HUDEP-2 (cell line): ENCODE data around the gene GINS2.

ENCODE experiments used
- DNase-seq, 76 experiments: peaks; one replicate each; lab custom pipeline; 2025; ENCODE audit not compliant: unreplicated experiment in 76 of 76; lab: John Stamatoyannopoulos, UW

The GINS2 gene

GRCh38 chr16:85670840-85671239 is 17.9 kb downstream of the GINS2 start:
- no peak for DNase-seq

- no peak for DNase-seq
Measured at GRCh38 chr16:85668676-85669424, 19.9 kb downstream of the GINS2 start.

- DNase-seq: no peak
Measured at GRCh38 chr16:85667841-85668413, 20.8 kb downstream of the GINS2 start.

GRCh38 chr16:85667261-85667660 is 21.5 kb downstream of the GINS2 start:
- no peak for DNase-seq

- DNase-seq: no peak
Measured at GRCh38 chr16:85665929-85666328, 22.8 kb downstream of the GINS2 start.

GRCh38 chr16:85665373-85665740 is 23.4 kb downstream of the GINS2 start:
- DNase-seq: no peak

GRCh38 chr16:85664580-85665372 is 24.0 kb downstream of the GINS2 start:
- DNase-seq: no peak

- no peak for DNase-seq
Measured at GRCh38 chr16:85663891-85664321, 24.8 kb downstream of the GINS2 start.

- no peak for DNase-seq
Measured at GRCh38 chr16:85662976-85663830, 25.6 kb downstream of the GINS2 start.

GRCh38 chr16:85662482-85662812 is 26.3 kb downstream of the GINS2 start:
- no peak for DNase-seq

GRCh38 chr16:85661740-85662481 is 26.8 kb downstream of the GINS2 start:
- no peak for DNase-seq

GRCh38 chr16:85660843-85661739 is 27.7 kb downstream of the GINS2 start:
- DNase-seq: no peak

GRCh38 chr16:85659805-85660511 is 28.8 kb downstream of the GINS2 start:
- DNase-seq: peak in 67 of 76 experiments; percentile 4 to 79 (median 57)

GRCh38 chr16:85659336-85659735 is 29.4 kb downstream of the GINS2 start:
- no peak for DNase-seq

- no peak for DNase-seq
Measured at GRCh38 chr16:85658504-85659326, 30.0 kb downstream of the GINS2 start.

GRCh38 chr16:85657996-85658395 is 30.8 kb downstream of the GINS2 start:
- DNase-seq: no peak

GRCh38 chr16:85657267-85657650 is 31.5 kb downstream of the GINS2 start:
- DNase-seq: no peak
